Liver (tissue), 9 donors: Measurements from ENCODE around the gene CFAP410. TPM values are rescaled to one million over a fixed set of nuclear protein-coding genes. Genes with fewer than 3 reads are reported as not detected.

Source experiments
- DNase-seq: peaks from one replicate; pipeline ENCODE4 v3.0.0-alpha.2; 2017; ENCODE audit warnings: low spot score
- H3K27ac ChIP-seq, 2 donors: one replicate each; pipeline ENCODE4 v1.7.0; 2013; ENCODE audit warnings: inconsistent platforms in 2 of 2, low read length in 2 of 2, control low read depth in 1 of 2, low read depth in 1 of 2, mild to moderate bottlenecking in 1 of 2
- H3K27me3 ChIP-seq, 4 donors: one replicate each; pipeline versions ENCODE4 v1.6.1 to v1.7.0; 2013; ENCODE audit warnings: low read length in 3 of 4, inconsistent platforms in 1 of 4, mild to moderate bottlenecking in 1 of 4, moderate library complexity in 1 of 4; ENCODE audit not compliant: control insufficient read depth in 4 of 4, insufficient read depth in 4 of 4
- H3K36me3 ChIP-seq, 4 donors: one replicate each; pipeline versions ENCODE4 v1.6.1 to v1.7.0; 2013; ENCODE audit warnings: low read length in 3 of 4, mild to moderate bottlenecking in 3 of 4, low read depth in 1 of 4, moderate library complexity in 1 of 4; ENCODE audit not compliant: control insufficient read depth in 4 of 4, insufficient read depth in 3 of 4
- H3K4me1 ChIP-seq, 4 donors: one replicate each; pipeline versions ENCODE4 v1.6.1 to v1.7.0; 2013; ENCODE audit warnings: low read length in 3 of 4, mild to moderate bottlenecking in 3 of 4, moderate library complexity in 1 of 4; ENCODE audit not compliant: control insufficient read depth in 4 of 4, insufficient read depth in 4 of 4
- H3K4me3 ChIP-seq, 3 donors: one replicate each; pipeline versions ENCODE4 v1.6.1 to v1.7.0; 2013; ENCODE audit warnings: low read length in 3 of 3, control low read depth in 1 of 3, low read depth in 1 of 3, mild to moderate bottlenecking in 1 of 3
- H3K9ac ChIP-seq, 2 donors: one replicate each; pipeline ENCODE4 v1.7.0; 2013; ENCODE audit warnings: low read length in 2 of 2, mild to moderate bottlenecking in 2 of 2, moderate library complexity in 2 of 2, control low read depth in 1 of 2, low read depth in 1 of 2
- H3K9me3 ChIP-seq, 4 donors: one replicate each; pipeline versions ENCODE4 v1.6.1 to v1.7.0; 2013; ENCODE audit warnings: low read length in 3 of 4; ENCODE audit not compliant: control insufficient read depth in 4 of 4
- HNF4A ChIP-seq, 2 donors: conservative IDR thresholded peaks; 2 replicates each; pipeline ENCODE4 v1.6.1; 2016; ENCODE audit warnings: antibody characterized with exemption in 2 of 2, mild to moderate bottlenecking in 2 of 2
- HNF4G ChIP-seq: IDR thresholded peaks from 2 replicates; pipeline ENCODE4 v1.6.1; 2016; ENCODE audit warnings: antibody characterized with exemption
- JUND ChIP-seq, 2 donors: IDR thresholded peaks; 2 replicates each; pipeline ENCODE4 v1.6.1; 2016; ENCODE audit warnings: antibody characterized with exemption in 2 of 2
- NR2F2 ChIP-seq: IDR thresholded peaks from 2 replicates; pipeline ENCODE4 v1.6.1; 2016; ENCODE audit warnings: antibody characterized with exemption
- SP1 ChIP-seq: IDR thresholded peaks from 2 replicates; pipeline ENCODE4 v1.6.1; 2018; ENCODE audit warnings: antibody characterized with exemption, mild to moderate bottlenecking
- YY1 ChIP-seq: IDR thresholded peaks from 2 replicates; pipeline ENCODE4 v1.6.1; 2016; ENCODE audit warnings: antibody characterized with exemption, mild to moderate bottlenecking
- WGBS: extraction: QIAGEN DNeasy Blood & Tissue Kit; methylation state at CpG from one replicate; pipeline ENCODE4 v1.1.7; 2013; 5-methylcytosine and 5-hydroxymethylcytosine counted together
- polyA plus RNA-seq, 2 donors: library from polyadenylated mRNA; stranded (reverse) in 1 of 2; unstranded in 1 of 2; fragments of 200-250 nt in 1 of 2; fragments of >200 nt in 1 of 2; fragmentation: Nextera tagmentation in 1 of 2; extraction: Ambion mirVana in 1 of 2; gene quantifications; one replicate each; pipeline versions ENCODE4 v1.2.1 to v1.2.3, GENCODE V29; 2013 to 2015
- total RNA-seq, 2 donors: library from RNA; depleted of rRNA; stranded (reverse); fragments of >200 nt; gene quantifications; one replicate each; pipeline ENCODE4 v1.2.3, GENCODE V29; 2014
- TF ChIP-seq, protein P1 (sequence below): IDR thresholded peaks from 2 replicates; pipeline ENCODE4 v1.6.1; 2016; ENCODE audit warnings: antibody characterized with exemption
- TF ChIP-seq, protein P2 (sequence below): IDR thresholded peaks from 2 replicates; pipeline ENCODE4 v1.6.1; 2016; ENCODE audit warnings: antibody characterized with exemption
- TF ChIP-seq, protein P3 (sequence below): fragments of 150-350 bp; IDR thresholded peaks from 2 replicates; pipeline ENCODE4 v1.5.1; 2017; ENCODE audit warnings: improper control_type of control experiment, low read depth, low read length; ENCODE audit not compliant: missing input control
- donor health status: healthy.
- donor health status: healthy.
- donor health status: healthy.
- donor health status: healthy.
- donor health status: healthy.

Gene CFAP410
- total and polyA plus RNA-seq, 4 donors: 7.9 to 16.3 (median 12.3) TPM

DNA sequence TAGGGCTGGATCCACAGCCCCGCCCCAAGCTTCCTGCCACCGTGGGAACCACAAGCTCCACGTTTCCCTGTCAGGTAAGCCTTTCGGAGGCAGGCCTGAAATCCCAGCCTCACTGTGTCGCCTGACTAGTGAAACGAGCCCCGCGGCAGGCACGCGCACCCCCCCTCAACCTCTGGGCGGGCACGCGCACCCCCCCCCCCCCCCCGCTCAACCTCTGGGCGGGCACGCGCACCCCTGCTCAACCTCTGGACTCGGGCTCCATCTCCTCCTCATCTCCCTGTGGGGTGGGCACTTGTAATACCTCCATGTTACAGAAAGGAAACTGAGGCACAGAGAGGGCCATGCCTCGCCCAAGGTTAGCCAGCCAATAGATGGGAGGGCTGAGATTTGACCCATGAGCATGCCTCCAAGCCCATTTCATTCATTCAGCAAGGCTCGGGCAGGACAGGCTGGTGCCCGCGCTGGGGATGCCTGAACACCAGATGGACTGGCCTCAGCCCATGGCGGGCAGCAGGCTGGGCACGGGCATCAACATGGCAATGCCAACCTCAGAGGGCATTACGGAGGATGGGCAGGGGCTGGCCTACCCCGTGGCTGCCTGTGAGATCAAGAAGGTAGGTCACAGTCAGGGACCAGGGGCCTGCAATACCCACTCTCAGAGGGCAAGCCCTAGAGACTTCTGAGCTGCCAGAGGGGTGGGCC lies 4.7 kb downstream of the CFAP410 start:
- H3K9ac ChIP-seq: no peak overlapping the region
- peaks cover 0 to 21% (median 7%) of the 10 kb centered on the region in 4 donors for H3K36me3 ChIP-seq
- TF ChIP-seq YY1 (no peak), JUND (IDR thresholded peaks at IDR 0.05) (no peak), NR2F2 (no peak), SP1 (no peak), HNF4A (conservative IDR thresholded peaks at IDR 0.05) (no peak)
- TF ChIP-seq, protein P1, sequence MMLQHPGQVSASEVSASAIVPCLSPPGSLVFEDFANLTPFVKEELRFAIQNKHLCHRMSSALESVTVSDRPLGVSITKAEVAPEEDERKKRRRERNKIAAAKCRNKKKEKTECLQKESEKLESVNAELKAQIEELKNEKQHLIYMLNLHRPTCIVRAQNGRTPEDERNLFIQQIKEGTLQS: no peak
- no peak for DNase-seq
- no peak overlapping the region for H3K4me3 ChIP-seq
- no peak overlapping the region for H3K27ac ChIP-seq
- WGBS: 93% methylated on average over 26 of the region's 26 CpGs
- H3K27me3 ChIP-seq: no peaks in the 10 kb centered on the region
- H3K4me1 ChIP-seq: peaks cover 0 to 9% (median 8%) of the 10 kb centered on the region in 4 donors
- H3K9me3 ChIP-seq: no peaks in the 10 kb centered on the region

DNA sequence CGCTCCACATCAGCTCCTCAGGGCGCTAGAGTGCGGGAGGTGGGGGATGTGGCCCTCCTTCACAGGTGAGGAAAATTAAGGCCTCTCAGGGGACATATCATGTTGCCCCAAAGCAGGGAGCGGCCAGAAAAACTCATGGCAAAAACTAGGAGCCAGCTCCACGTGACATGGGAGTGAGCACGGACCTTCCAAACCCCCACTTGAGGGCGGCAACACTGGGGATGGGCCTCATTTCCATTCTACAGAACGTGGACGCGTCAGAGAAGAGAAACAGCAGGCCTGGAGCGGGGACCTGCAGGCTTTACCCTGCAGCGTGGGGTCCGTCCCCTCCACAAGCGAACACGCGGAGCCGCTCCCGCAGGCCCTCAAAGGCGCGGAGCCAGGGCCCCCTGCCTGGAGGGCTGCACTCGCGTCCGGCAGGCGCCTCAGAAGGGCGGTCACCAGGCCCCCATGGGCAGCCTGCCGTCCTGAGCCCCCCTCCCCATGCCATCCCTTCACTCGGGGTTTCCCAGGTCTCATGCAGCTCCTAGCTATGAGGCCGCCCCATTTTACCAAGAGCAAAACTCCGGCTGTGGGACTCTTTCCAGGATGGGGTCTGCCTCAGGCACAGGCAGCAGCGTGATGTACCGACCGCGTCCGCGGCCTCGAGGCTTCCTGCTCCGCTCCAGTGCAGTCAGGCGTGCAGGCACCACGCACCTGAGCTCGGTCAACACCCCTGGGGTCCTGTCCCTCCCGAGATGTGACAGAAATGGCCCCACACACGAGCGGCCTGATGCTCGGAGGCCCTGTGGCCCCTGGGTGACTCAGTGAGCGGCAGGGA lies 5.5 kb downstream of the CFAP410 start:
- no peak for DNase-seq
- H3K9me3 ChIP-seq: no peaks in the 10 kb centered on the region

More for the DNA sequence above, 5.5 kb downstream of the CFAP410 start:
- H3K36me3 ChIP-seq: peaks cover 0 to 21% (median 7%) of the 10 kb centered on the region in 4 donors
- no peaks in the 10 kb centered on the region for H3K27me3 ChIP-seq
- H3K4me1 ChIP-seq: peaks cover 0 to 8% (median 7%) of the 10 kb centered on the region in 4 donors
- no peak overlapping the region for H3K27ac ChIP-seq
- 94% methylated on average over 45 of the region's 45 CpGs for WGBS
- no peak overlapping the region for H3K4me3 ChIP-seq
- TF ChIP-seq, protein P2, sequence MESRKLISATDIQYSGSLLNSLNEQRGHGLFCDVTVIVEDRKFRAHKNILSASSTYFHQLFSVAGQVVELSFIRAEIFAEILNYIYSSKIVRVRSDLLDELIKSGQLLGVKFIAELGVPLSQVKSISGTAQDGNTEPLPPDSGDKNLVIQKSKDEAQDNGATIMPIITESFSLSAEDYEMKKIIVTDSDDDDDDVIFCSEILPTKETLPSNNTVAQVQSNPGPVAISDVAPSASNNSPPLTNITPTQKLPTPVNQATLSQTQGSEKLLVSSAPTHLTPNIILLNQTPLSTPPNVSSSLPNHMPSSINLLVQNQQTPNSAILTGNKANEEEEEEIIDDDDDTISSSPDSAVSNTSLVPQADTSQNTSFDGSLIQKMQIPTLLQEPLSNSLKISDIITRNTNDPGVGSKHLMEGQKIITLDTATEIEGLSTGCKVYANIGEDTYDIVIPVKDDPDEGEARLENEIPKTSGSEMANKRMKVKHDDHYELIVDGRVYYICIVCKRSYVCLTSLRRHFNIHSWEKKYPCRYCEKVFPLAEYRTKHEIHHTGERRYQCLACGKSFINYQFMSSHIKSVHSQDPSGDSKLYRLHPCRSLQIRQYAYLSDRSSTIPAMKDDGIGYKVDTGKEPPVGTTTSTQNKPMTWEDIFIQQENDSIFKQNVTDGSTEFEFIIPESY: no peak
- TF ChIP-seq HNF4G (no peak), YY1 (no peak), SP1 (no peak)
- TF ChIP-seq, protein P3, sequence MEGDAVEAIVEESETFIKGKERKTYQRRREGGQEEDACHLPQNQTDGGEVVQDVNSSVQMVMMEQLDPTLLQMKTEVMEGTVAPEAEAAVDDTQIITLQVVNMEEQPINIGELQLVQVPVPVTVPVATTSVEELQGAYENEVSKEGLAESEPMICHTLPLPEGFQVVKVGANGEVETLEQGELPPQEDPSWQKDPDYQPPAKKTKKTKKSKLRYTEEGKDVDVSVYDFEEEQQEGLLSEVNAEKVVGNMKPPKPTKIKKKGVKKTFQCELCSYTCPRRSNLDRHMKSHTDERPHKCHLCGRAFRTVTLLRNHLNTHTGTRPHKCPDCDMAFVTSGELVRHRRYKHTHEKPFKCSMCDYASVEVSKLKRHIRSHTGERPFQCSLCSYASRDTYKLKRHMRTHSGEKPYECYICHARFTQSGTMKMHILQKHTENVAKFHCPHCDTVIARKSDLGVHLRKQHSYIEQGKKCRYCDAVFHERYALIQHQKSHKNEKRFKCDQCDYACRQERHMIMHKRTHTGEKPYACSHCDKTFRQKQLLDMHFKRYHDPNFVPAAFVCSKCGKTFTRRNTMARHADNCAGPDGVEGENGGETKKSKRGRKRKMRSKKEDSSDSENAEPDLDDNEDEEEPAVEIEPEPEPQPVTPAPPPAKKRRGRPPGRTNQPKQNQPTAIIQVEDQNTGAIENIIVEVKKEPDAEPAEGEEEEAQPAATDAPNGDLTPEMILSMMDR: no peak
- H3K9ac ChIP-seq: no peak overlapping the region
